Ramos (cell line): Measurements from ENCODE around the gene RMC1.

ENCODE experiments used
- in situ Hi-C: fragments of 300-500 bp; cut with MboI; formaldehyde crosslinking; loops from one replicate; pipeline ENCODE4 v1.14.3; 2022; ENCODE audit warnings: low sequenced_read_pairs; ENCODE audit not compliant: unreplicated experiment

The RMC1 gene

GRCh38 chr18:23528580-23529472, 25.5 kb downstream of the RMC1 start:
- in situ Hi-C loops = no loop called here

DNA sequence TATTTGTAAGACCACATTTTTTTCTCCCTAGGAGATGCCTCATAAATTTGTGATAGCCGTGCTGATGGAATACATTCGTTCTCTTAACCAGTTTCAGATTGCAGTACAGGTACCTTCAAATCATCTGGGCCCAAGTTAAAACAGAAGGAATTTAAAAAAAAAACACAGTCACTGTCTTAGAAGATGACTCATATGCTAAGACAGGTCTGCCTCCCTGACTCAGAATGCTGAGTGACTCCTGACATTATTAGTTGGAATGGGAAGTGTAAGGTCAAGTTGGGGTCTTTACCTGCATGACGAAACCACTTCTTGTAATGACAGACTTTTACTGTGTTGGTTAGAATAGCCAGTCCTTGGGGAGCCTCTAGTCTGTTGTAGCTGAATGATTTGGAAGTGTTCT, 26.3 kb downstream of the RMC1 start:
- in situ Hi-C loops = no loop called here

DNA sequence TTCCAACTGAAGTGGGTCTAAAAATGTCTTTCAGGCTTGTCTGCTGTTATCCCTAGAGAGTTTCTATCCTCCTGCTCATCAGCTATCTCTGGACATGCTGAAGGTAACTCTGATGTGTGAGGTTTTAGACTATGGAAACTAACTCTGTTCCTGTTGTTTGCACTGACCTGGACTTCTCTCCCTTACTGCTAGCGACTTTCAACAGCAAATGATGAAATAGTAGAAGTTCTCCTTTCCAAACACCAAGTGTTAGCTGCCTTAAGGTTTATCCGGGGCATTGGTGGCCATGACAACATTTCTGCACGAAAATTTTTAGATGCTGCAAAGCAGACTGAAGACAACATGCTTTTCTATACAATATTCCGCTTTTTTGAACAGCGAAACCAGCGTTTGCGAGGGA, 26.9 kb downstream of the RMC1 start:
- in situ Hi-C loops = no loop called here

- in situ Hi-C loops = no loop called here
These were observed 28.6 kb downstream of the RMC1 start for GRCh38 chr18:23531912-23532311.

DNA sequence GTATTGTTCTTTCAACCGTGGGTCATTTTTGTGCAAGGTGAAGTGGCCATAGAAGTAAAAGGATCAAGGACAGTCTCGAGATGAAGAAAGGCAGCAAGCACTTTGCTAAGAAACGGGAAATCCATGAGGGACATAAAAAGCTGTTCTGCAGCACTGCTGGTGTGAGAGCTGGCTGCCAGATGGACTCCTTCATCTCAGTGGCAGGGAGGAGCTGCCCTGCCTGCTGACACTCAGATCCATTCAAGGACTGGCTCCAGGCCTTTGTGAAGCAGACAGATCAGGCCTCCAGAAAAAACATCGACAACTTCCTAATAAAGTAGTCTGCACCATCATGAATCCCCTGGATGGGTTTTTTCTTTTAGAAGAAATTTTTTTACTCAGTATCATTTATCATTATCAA, 29.5 kb downstream of the RMC1 start:
- in situ Hi-C loops = no loop called here

- in situ Hi-C loops = no loop called here
These were observed 31.0 kb downstream of the RMC1 start for GRCh38 chr18:23534276-23534675.

DNA sequence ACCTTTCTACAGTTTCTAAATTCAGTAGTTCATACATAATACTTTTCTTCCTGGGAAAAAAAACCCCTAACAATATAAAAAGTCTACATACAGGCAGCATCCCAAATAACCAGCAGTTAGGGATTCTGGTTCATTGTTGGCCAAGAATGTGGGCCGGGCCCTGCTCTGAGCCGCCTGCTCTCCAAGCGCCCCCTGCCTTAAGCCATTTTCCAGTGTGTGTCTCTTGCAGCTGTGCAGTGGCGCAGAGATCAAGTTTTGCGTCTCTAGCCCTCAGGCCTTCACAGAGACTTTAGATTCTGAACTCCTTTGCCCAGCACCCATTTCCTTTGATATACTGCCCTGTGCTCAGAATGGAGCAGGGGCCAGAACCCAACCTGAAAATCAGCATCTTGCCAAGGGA, 32.9 kb downstream of the RMC1 start:
- in situ Hi-C loops = no loop called here

DNA sequence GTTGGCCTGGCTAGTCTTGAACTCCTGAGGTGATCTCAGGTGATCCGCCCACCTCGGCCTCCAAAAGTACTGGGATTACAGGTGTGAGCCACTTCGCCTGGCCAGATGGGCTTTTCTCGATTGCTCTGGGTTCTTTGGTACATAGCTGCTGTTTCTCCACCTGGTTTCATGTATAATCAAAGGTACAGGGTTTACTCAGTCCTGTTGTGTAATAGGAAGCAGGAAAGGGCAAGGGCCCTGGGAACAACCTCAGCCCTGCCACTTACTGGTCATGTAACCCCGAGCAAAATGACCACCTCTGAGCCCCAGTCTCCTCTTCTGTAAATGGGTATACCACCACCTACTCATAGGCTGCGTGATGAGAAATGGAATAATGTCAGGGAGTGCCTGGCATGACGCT, 34.0 kb downstream of the RMC1 start:
- in situ Hi-C loops = no loop called here

GRCh38 chr18:23538001-23538400, 34.7 kb downstream of the RMC1 start:
- in situ Hi-C loops = no loop called here

GRCh38 chr18:23538870-23539269, 35.6 kb downstream of the RMC1 start:
- in situ Hi-C loops = no loop called here

DNA sequence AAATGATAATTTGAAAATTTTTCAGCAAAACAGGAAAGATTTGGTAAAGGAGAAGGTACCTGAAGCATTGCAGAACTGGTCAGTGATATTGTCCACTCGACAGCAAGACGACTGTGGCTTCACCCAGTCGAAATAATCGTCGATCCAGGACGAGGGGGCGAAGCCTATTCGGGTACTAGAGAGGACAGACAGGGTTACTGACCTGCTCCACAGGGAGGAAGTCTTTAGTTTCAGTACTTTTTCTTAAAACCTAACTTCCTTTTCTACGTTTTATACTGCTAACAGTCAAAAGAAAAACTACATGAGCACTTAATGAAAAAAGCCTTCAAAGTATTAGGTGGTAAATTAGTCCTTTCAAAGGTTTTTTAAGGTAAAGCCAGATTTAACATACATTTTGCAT, 36.0 kb downstream of the RMC1 start:
- in situ Hi-C loops = no loop called here

DNA sequence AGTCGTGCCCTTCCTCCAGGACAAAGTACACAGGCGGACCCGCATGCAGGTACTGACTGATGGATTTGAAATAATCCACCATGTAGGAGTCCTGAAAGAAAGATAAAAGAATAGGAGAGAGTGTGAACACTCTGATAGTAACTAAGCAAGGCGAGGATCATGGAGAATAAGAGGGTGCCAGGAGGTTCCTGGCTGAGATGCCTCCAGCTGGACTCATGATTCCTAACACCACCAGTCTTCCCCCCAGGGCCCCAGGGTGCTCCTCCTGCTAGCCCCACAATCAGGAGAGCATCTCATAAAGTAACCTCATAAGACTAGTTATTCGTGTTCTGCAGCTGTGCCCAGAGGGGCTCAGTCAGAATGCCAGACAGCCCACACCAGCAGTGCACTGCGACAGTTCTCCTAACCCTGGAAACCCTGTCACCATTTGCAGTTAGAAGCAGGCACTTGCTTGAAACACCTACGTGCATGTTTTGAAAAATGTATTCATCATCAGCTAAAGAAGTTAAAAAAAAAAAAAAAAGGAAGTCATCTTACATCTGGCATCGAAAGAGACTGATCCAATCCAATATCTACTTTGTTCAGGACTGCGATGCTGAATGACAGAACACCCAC, 36.7 kb downstream of the RMC1 start:
- in situ Hi-C loops = no loop called here

GRCh38 chr18:23540867-23541266, 37.6 kb downstream of the RMC1 start:
- in situ Hi-C loops = no loop called here

DNA sequence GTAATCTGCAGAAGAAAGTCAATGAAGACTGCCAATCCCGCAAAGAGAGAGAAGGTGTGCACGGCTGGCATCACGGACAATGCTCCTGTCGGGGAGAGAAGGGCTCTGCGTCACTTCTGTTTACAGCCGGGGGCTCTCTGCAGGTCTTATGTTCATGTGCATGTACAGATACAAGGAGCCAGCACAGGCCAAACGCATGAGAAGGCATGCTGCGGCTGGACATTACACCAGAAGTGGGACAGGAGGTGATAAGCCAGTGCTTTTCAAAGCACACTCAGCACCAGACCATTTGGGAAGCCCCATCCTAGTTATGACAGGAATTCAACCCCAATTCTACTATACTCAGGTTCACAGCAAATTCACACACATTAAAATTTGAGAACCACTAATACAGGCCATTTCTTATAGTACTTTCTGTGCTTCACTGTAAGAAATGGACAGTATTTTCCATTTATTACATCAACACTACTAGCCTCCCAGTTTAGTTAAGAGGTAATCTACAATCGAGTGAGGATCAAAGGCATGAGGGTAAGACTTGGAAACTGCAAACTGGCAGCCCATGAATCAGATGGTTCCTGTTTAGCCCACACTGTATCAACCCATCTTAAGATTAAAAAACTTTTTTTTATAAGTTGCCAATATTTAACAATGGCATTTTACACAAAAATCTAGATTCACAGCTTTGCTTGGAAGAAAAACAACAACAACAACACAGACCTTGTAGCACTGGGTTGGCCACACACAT, 38.2 kb downstream of the RMC1 start:
- in situ Hi-C loops = no loop called here

GRCh38 chr18:23542461-23542860, 39.1 kb downstream of the RMC1 start:
- in situ Hi-C loops = no loop called here

DNA sequence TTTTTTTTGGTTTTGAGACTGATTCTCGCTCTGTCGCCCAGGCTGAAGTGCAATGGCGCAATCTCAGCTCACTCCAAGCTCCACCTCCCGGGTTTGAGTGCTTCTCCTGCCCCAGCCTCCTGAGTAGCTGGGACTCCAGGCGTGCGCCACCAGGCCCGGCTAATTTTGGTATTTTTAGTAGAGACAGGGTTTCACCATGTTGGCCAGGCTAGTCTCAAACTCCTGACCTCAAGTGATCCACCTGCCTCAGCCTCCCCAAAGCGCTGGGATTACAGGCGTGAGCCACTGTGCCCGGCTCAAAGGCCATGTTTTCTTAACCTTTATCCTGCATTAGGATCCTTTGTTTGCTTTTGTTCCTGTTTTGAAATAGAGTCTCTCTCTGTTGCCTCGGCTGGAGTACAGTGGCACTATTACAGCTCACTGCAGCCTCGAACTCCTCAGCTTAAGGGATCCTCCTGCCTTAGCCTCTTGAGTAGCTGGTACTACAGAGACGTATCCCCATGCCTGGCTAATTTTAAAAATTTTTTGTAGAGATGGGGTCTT, 42.0 kb downstream of the RMC1 start:
- in situ Hi-C loops = no loop called here

DNA sequence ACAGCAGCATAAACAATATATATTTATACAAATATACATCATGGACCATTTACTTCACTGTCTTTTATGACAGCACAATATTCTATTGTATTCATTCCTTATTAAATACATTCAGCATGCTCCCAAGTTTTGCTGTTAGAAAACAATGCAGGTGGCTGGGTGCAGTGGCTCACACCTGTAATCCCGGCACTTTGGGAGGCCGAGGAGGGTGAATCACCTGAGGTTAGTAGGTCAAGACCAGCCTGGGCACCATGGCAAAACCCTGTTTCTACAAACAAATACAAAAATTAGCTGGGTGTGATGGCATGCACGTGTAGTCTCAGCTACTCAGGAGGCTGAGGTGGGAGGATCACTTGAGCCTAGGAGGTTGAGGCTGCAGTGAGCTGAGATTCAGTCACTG, 44.0 kb downstream of the RMC1 start:
- in situ Hi-C loops = no loop called here

GRCh38 chr18:23547846-23548245, 44.5 kb downstream of the RMC1 start:
- in situ Hi-C loops = no loop called here

- in situ Hi-C loops = no loop called here
These were observed 45.0 kb downstream of the RMC1 start for GRCh38 chr18:23548275-23548674.

- in situ Hi-C loops = no loop called here
These were observed 45.4 kb downstream of the RMC1 start for GRCh38 chr18:23548719-23549118.

DNA sequence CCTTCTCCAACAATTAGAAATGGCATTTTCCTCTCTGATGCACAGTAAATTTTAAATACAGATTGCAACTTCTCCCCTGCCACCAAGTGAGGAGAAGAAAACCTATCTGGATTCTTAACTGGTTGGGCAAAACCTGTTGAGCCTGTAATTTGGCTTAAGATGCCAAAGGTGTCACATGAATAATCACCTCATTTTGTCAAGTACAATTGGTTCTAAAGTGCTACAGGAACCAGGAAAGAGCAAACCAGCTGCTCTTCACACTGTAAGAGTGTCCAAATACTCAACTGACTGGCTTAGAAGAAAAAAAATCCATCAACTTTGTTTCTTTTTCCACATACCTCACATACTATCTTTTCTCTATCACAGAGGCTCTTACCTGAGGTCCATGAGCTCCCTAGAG, 47.6 kb downstream of the RMC1 start:
- in situ Hi-C loops = no loop called here
